KG1 (cell line): Measurements from ENCODE around the gene LRRC14B.
"Not testable (repeated sequence)": the region's sequence is repeated elsewhere in the genome, so short reads cannot be mapped to it uniquely, and the experiment has no call there.

ENCODE experiments used
- DNase-seq: peaks from one replicate; lab custom pipeline; 2025; lab: John Stamatoyannopoulos, UW

The LRRC14B gene

GRCh38 chr5:207599-207998, 16.3 kb downstream of the LRRC14B start:
- DNase-seq = no peak

- DNase-seq = no peak
These were observed 17.3 kb downstream of the LRRC14B start for GRCh38 chr5:208449-209114.

GRCh38 chr5:213803-214395, 22.6 kb downstream of the LRRC14B start:
- DNase-seq = no peak

- DNase-seq = not testable (repeated sequence)
These were observed 24.0 kb downstream of the LRRC14B start for GRCh38 chr5:215256-215655.

DNA sequence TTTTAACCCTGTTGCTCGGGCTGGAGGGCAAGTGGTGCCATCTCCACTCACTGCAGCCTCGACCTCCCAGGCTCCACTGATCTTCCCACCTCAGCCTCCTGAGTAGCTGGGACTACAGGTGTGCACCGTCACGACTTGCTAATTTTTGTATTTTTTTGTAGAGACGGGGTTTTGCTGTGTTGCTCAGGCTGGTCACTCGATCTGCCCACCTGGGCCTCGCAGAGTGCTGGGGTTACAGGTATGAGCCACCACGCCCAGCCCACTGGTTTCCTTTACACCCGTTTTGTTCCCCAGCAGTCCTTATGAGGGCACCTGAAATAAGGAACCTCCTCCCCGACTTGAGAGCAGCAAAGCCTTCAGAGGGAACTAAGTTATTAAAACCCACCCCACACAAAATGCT, 24.8 kb downstream of the LRRC14B start:
- not testable (repeated sequence) for DNase-seq

- DNase-seq = peak; percentile 88
These were observed 26.5 kb downstream of the LRRC14B start, which contains the start of the genes CCDC127 and SDHA for GRCh38 chr5:217494-218456. Gene CCDC127 (minus strand): TSS chr5:218153. CDS start chr5:216849, 1,304 bp downstream. Gene SDHA (plus strand): TSS chr5:218320. CDS start chr5:218356, 36 bp downstream.

DNA sequence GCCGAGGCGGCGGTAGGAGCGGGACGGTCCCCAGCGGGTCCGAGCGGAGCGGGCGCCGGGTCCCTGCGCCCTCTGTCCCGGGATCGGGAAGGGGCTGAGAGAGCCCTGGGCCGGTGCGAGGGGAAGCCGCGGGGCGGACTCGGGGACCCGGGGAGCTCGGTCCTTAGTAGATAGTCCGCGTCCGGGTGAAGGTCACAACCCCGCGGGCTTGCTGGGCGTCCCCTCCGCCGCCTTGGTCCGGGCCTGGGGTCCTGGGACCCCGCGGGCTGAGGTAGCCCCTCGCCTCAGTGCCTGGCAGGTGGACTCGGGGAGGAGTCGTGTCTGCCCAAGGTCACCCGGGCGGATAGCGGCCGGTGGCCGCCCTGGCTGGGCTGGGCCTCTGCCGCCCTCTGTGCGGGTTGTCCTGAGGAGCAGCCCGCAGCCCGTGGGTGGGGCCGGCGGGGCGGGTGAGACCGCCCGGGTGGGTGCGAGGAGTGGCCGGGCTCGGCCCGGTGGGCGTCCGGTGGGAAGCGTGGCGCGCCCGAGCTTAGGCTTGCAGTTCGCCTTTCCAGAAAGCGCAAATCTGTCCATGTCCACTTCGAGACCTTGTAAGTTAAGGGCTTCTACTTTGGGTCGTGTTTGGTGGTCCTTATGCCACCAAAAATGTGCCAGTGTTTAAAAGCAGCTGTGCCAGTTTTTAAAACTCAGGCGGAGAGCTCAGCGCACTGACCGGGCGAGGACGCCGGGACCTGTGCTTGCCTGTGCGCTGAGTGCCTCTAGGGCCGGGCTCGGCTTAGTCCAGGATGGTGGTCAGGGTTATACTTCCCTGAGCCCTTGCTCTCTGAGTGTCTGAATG, 27.4 kb downstream of the LRRC14B start:
- DNase-seq = no peak

DNA sequence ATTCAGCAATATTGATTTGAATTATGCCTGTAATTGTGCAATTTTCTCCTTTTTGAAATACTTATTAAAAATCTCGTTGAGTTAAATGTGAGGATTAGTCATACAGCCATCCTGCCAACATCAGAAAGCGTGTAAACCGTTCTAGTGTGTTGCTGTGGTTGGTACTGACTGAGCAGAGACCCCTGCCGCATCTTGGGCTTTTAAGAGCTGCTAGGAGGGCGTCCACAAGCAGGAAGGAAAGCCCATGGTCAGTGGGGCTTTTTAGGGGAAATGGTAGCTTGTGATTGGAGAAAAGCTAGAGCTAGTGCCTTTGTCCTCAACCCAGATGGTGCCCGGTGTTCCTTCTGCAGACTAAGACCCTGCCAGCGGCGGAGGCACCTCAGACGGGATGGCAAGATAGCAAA, 28.2 kb downstream of the LRRC14B start:
- DNase-seq = peak; percentile 33

DNA sequence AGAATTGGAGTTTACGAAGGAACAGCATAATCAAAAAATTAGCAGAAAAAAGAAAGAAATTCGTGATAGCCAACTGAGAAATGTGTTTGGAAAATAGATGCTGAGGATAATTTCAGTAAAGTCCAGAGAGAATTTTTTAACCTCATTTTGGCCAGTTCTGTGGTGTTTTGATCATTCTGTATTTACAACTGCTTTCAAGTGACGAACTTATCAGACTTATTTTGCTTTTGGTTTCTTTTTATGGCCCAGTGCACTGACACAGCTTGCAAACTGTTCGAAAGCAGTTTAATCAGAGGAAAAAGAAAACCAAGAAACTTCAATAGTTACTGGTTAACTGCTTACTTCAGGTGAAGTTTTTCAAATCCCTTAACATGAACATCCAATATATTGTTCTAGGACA, 28.7 kb downstream of the LRRC14B start:
- DNase-seq = no peak

GRCh38 chr5:222951-223715, 31.8 kb downstream of the LRRC14B start:
- DNase-seq = not testable (repeated sequence)

GRCh38 chr5:223791-224190, 32.5 kb downstream of the LRRC14B start:
- no peak for DNase-seq

DNA sequence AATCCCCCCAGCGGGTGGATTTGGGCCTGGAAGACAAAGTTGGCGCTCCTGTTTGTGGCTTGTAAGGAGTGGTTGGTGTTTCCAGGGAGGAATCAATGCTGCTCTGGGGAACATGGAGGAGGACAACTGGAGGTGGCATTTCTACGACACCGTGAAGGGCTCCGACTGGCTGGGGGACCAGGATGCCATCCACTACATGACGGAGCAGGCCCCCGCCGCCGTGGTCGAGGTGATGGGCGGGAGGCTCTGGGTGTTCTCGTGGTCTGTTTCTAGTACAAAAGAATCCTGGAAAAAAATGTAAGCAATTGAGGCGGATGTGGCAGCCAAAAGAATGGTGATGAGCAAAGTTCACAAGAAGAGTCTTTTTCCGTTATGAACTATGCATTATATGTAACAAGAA, 34.0 kb downstream of the LRRC14B start:
- DNase-seq = no peak

- not testable (repeated sequence) for DNase-seq
These were observed 36.1 kb downstream of the LRRC14B start for GRCh38 chr5:227375-227774.

GRCh38 chr5:228886-229285, 37.6 kb downstream of the LRRC14B start:
- DNase-seq = no peak

GRCh38 chr5:230711-231110, 39.4 kb downstream of the LRRC14B start:
- DNase-seq = no peak

DNA sequence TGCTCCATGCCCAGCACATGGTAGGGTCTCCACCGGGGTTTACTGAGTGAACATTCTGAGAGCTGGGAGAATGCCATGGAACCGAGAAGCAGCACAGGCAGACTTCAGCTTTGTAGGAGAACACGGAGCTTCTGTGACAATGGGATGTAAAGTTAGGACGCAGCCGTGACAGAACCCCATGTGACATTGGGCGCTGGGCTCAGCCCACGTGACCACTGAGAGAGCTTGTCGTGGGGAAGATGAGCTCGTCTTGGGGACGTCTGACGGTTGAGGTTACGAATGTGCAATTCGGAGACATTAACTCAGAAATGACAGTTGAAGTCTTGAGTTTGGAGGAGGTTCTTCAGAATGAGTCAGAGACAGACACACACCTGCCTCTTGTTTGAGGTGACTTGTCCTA, 40.4 kb downstream of the LRRC14B start:
- no peak for DNase-seq

GRCh38 chr5:233426-233825, 42.1 kb downstream of the LRRC14B start:
- DNase-seq = not testable (repeated sequence)

DNA sequence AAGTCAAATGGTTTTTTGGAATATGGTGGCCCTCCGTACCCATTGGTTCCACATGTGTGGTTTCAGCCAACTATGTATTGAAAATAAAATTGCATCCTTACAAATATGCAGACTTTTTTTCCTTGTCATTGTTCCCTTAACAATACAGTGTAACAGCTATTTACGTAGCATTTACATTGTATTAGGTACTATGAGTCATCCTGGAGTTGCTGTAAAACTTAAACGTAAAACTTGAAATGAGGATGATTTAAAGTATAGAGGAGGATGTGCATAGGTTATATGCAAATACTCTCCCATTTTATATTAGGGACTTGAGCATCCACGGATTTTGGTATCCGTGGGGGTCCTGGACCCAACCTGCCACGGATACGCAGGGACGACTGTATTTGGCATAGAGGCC, 43.2 kb downstream of the LRRC14B start:
- DNase-seq = no peak

GRCh38 chr5:235527-235926, 44.2 kb downstream of the LRRC14B start:
- DNase-seq = not testable (repeated sequence)

- DNase-seq = not testable (repeated sequence)
These were observed 46.6 kb downstream of the LRRC14B start for GRCh38 chr5:237931-238330.

- DNase-seq = not testable (repeated sequence)
These were observed 49.3 kb downstream of the LRRC14B start for GRCh38 chr5:240550-240949.
